GM12865 (cell line): ENCODE measurements around the gene CCDC171.
"Not testable (repeated sequence)": the region's sequence is repeated elsewhere in the genome, so short reads cannot be mapped to it uniquely, and the experiment has no call there.

Experiments
- DNase-seq: peaks from one replicate; pipeline ENCODE4 v3.0.0; 2010; ENCODE audit warnings: low read depth
- H3K4me3 ChIP-seq: 2 replicates; pipeline ENCODE4 v1.5.1; 2011; ENCODE audit warnings: mild to moderate bottlenecking, low read depth, low read length, control low read depth
- TF ChIP-seq, protein P1 (sequence below): IDR thresholded peaks from 2 replicates; pipeline ENCODE4 v1.5.1; 2011; ENCODE audit warnings: low read length, control low read depth, low read depth, inconsistent platforms; ENCODE audit not compliant: insufficient read depth; ENCODE audit errors: missing control alignments

Gene CCDC171

DNA sequence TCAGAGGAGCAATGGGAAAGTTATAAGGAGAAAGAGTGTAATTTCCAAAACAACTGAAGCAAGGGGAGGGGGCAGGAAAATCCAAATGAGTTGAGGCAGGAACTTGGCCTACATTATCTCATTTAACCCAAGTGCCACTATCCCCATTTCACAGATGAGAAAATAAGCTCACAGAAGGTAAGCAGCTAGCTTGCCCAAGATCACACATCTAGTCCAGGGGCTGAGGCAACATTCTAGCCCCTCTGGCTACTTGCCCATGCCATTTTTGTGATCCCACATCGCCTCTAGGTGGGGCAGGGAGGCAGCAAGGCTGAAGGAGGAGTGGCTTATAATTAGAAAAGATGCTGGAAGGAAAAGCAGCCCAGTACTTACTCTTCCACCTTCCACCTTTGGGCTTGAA is 39.5 kb upstream of the CCDC171 start:
- no peak overlapping the region for H3K4me3 ChIP-seq
- TF ChIP-seq, protein P1, sequence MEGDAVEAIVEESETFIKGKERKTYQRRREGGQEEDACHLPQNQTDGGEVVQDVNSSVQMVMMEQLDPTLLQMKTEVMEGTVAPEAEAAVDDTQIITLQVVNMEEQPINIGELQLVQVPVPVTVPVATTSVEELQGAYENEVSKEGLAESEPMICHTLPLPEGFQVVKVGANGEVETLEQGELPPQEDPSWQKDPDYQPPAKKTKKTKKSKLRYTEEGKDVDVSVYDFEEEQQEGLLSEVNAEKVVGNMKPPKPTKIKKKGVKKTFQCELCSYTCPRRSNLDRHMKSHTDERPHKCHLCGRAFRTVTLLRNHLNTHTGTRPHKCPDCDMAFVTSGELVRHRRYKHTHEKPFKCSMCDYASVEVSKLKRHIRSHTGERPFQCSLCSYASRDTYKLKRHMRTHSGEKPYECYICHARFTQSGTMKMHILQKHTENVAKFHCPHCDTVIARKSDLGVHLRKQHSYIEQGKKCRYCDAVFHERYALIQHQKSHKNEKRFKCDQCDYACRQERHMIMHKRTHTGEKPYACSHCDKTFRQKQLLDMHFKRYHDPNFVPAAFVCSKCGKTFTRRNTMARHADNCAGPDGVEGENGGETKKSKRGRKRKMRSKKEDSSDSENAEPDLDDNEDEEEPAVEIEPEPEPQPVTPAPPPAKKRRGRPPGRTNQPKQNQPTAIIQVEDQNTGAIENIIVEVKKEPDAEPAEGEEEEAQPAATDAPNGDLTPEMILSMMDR, result peak; percentile 25
- DNase-seq, result peak; percentile 59

DNA sequence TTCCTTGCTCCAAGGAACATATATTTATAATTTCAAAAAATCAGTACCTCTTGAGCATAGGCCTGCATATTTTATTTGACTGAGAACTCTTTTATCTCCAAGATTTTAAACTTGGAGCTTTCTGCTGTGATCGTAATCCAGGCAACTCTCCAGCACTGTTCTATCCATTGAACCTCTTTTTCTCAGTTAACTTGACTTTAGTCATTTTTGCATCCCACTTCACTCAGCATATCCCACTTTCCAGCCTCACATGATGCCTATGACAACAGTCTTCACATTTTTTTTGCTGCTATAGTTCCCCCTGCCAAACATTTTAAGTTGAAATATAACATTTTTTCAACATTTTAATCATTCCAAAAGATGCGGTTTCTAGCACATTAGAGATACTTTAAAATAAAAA is 33.0 kb upstream of the CCDC171 start:
- H3K4me3 ChIP-seq, result no peak overlapping the region
- TF ChIP-seq, protein P1, result no peak

DNA sequence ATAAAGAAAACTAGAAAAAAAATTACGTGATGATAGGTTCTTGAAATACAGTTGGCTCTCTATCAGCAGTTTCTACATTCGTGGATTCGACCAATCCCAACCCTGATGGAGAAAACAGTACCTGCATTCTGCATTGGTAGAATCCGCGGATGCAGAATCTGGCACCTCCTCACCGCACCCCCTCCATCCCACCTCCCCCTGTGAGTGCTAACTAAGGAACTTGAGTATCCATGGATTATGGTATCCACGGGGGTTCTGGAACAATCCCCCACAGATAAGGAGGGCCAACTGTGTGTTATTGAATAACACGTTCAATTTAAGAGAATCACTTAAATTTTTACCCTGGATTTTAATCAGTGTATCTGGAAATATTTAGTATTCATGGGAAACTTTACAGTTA is 31.6 kb upstream of the CCDC171 start:
- DNase-seq, result no peak
- H3K4me3 ChIP-seq, result no peak overlapping the region
- TF ChIP-seq, protein P1, result no peak

More for the DNA sequence above, 33.0 kb upstream of the CCDC171 start:
- DNase-seq, result no peak

DNA sequence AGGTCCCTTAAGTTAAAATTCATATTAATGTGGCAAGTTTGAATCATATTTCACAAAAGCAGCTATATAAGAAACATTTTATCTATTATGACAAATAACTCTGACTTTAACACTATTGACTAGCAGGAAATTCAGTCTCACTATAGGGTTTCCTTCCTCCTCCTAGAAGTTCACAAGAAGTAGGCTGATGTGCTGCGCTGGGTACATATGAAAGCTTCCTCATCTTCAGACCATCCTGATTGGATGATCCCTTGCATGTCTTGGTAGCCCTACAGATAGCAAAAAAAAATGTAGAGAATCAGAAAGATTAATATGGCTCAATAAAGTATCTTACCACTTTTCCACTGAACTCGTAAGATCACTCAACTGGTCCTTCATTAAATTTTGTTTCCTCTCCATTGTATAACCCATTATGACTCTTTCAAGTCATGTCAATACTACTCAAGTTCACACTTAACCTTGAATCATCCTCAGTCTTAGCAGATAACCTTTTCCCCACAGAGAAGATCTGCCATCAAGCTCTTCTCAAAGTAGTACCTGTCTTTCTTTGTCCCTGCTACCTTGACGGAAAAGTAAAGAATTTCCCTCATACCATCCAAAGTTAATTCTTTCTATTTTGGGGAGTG is 30.6 kb upstream of the CCDC171 start:
- no peak for DNase-seq
- no peak overlapping the region for H3K4me3 ChIP-seq
- TF ChIP-seq, protein P1, result no peak

DNA sequence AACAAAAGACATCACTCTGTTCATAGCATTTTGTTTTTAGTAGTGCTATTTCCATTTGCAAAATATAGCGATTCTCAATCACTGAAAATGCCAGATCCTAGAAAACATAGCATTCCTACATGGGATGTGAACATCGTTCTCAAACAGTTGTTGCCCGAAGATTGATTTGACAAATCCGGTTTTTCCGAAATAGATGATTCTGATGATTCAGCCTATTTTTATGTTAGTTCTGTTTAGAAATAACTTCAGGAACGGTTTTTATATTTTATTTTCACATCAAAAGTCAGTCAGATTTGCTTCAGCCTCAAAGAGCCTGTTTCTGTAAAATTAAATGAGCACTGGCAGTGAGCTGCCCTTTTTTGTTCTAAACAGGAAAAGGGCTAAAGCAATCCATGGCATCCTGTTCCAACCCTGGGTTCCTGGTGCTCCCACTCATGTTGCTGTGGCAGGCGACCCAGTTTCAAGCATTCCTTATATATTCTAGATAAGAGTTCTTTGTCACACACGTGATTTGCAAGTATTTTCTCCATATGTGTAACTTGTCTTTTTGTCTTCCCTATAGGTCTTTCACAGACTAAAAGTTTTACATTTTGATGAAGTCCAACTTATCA is 27.9 kb upstream of the CCDC171 start:
- no peak overlapping the region for H3K4me3 ChIP-seq
- TF ChIP-seq, protein P1, result no peak
- DNase-seq, result no peak

- TF ChIP-seq, protein P1, result no peak
- H3K4me3 ChIP-seq, result no peak overlapping the region
- no peak for DNase-seq
Observed at GRCh38 chr9:15525958-15526357, 26.9 kb upstream of the CCDC171 start.

DNA sequence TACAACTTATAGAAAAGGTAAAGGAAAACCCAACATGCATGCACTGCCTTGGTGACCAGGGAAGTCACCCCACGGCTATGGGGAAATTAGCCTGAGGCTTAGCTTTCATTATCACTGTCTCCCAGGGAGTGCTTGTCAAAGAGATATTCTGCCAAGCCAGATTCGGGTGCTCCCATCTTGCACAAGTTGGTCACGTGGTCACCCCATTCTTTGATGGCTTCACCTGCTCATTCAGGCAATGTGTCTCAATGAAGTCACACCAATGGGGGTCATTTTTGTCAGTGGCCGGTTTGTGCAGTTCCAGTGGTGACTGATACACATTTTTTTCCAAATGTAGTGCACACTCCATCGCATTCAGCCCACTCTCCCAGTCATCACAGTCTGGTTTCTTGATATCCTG is 25.8 kb upstream of the CCDC171 start:
- DNase-seq, H3K4me3 ChIP-seq: not testable (repeated sequence)
